MCF 10A (cell line): ENCODE data around the gene APBA2. TPM values are rescaled to one million over a fixed set of nuclear protein-coding genes. Genes with fewer than 3 reads are reported as not detected.

ENCODE experiments used
- BruUV-seq: library from RNA; stranded (reverse); fragments of 400-500 nt; replicated peaks from 2 replicates; lab custom pipeline; 2021; lab: Mats Ljungman, UMichigan
- CTCF ChIA-PET: fragments of 300-600 bp; sonication (Branson Sonifier 250); formaldehyde crosslinking; extraction: SDS; loops from one replicate; lab custom pipeline; 2021; ENCODE audit warnings: antibody characterized with exemption, inconsistent platforms; lab: Yijun Ruan, JAX
- POLR2A ChIA-PET: fragments of 300-600, 350-650 bp; sonication (Branson Sonifier 250); formaldehyde crosslinking; extraction: SDS; loops from one replicate; lab custom pipeline; 2020; ENCODE audit warnings: antibody characterized with exemption, inconsistent platforms; lab: Yijun Ruan, JAX
- DNase-seq: peaks from one replicate; pipeline ENCODE4 v3.0.0-alpha.2; 2018; ENCODE audit not compliant: unreplicated experiment
- H3K27ac Mint-ChIP-seq: one replicate; pipeline ENCODE4 v1.8.0; 2022; ENCODE audit warnings: mild to moderate bottlenecking, low read depth, mixed read lengths; ENCODE audit not compliant: unreplicated experiment
- H3K27me3 Mint-ChIP-seq: one replicate; pipeline ENCODE4 v1.8.0; 2022; ENCODE audit warnings: mixed read lengths; ENCODE audit not compliant: insufficient read depth, unreplicated experiment
- H3K36me3 Mint-ChIP-seq: one replicate; pipeline ENCODE4 v1.8.0; 2022; ENCODE audit warnings: mild to moderate bottlenecking, moderate library complexity, mixed read lengths; ENCODE audit not compliant: insufficient read depth, unreplicated experiment
- H3K4me1 Mint-ChIP-seq: one replicate; pipeline ENCODE4 v1.8.0; 2022; ENCODE audit warnings: mixed read lengths; ENCODE audit not compliant: insufficient read depth, unreplicated experiment
- H3K4me3 Mint-ChIP-seq: one replicate; pipeline ENCODE4 v1.8.0; 2022; ENCODE audit warnings: mild to moderate bottlenecking, moderate library complexity, mixed read lengths; ENCODE audit not compliant: unreplicated experiment
- H3K9me3 Mint-ChIP-seq: one replicate; pipeline ENCODE4 v1.8.0; 2022; ENCODE audit warnings: mixed read lengths; ENCODE audit not compliant: unreplicated experiment
- intact Hi-C: fragments of 100-400 bp; cut with micrococcal nuclease; formaldehyde crosslinking; loops from 2 replicates; pipeline ENCODE4 v1.14.1; 2022
- total RNA-seq: library from RNA; stranded (reverse); gene quantifications from 2 replicates; pipeline ENCODE4 v1.2.3, GENCODE V29; 2022
- TF ChIP-seq, protein P1 (sequence below): fragments of 200-600 bp; IDR thresholded peaks from one replicate; pipeline ENCODE4 v1.8.0; 2022; ENCODE audit warnings: antibody characterized with exemption, mild to moderate bottlenecking; ENCODE audit not compliant: unreplicated experiment

APBA2 gene
- total RNA-seq, 1 experiment from 2014 or later, result not detected

DNA sequence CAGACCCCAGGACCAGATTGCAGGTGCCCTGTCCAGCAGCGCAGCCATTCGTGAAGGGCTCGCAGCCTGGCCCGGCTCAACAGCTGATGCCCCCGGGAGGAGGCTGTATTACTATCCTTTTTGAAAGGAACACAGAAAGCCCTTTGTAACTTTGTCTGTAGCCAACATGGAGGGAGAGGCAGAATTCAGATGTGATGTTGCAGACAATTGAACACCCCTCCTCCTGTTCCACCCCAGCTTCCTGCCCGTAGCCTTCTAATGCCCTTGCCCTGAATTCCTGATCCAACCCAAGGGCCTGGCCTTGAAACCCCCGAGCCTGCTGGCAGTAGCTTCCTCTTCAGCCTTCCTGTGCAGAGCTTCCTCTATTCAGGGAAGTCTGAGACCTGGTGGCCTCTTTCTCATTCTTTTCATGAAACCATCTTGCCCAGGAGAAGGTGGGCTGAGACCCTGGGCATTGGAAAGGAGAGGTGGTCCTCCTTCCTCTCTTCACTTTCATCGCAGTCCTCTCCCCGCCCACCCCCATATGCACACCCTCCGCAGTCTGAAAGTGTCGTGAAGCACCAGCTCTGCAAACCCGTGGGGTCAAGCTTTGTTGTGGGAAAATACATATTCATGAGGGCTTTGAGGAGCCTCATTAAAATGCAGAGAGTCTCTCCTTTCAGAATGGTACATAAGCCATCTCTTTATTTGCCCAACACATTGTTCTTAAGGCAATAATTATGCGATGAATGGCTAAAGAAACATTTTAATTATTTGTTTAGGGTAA is 109.2 kb downstream of the APBA2 start:
- Mint-ChIP-seq H3K4me3 (no peak overlapping the region), H3K36me3 (no peaks in the 10 kb centered on the region), H3K27ac (no peak overlapping the region), H3K27me3 (no peaks in the 10 kb centered on the region), H3K9me3 (no peaks in the 10 kb centered on the region), H3K4me1 (peaks cover 5% of the 10 kb centered on the region)
- no TSS peak for BruUV-seq
- no peak for DNase-seq
- ChIA-PET CTCF (no interaction called here), POLR2A (no interaction called here)
- intact Hi-C loops, result no loop called here
- TF ChIP-seq, protein P1, sequence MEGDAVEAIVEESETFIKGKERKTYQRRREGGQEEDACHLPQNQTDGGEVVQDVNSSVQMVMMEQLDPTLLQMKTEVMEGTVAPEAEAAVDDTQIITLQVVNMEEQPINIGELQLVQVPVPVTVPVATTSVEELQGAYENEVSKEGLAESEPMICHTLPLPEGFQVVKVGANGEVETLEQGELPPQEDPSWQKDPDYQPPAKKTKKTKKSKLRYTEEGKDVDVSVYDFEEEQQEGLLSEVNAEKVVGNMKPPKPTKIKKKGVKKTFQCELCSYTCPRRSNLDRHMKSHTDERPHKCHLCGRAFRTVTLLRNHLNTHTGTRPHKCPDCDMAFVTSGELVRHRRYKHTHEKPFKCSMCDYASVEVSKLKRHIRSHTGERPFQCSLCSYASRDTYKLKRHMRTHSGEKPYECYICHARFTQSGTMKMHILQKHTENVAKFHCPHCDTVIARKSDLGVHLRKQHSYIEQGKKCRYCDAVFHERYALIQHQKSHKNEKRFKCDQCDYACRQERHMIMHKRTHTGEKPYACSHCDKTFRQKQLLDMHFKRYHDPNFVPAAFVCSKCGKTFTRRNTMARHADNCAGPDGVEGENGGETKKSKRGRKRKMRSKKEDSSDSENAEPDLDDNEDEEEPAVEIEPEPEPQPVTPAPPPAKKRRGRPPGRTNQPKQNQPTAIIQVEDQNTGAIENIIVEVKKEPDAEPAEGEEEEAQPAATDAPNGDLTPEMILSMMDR, result no peak

DNA sequence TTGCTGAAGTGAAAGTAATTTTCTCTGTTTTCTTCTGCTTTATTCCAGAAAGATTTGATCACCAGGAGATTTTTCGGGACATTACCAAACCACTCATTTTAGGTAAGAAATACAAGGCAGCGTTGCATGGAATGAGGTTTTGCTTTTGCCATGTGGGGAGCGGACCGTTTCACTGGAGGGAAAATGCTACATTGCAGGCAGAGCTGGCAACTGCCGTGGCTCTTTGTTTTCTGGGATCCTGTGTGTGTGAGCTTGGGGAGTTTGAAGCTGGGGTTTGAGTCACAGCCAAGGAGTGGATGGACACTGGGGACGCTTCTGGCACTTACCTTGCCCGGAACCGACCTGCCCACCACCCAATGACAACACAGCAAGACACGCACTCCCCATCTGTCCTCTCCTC is 109.9 kb downstream of the APBA2 start:
- Mint-ChIP-seq H3K27ac (no peak overlapping the region), H3K4me1 (peaks cover 5% of the 10 kb centered on the region), H3K27me3 (no peaks in the 10 kb centered on the region), H3K9me3 (no peaks in the 10 kb centered on the region), H3K36me3 (no peaks in the 10 kb centered on the region), H3K4me3 (no peak overlapping the region)
- ChIA-PET CTCF (no interaction called here), POLR2A (no interaction called here)
- TF ChIP-seq, protein P1, result no peak
- no peak for DNase-seq
- intact Hi-C loops, result no loop called here
- BruUV-seq, result no TSS peak

DNA sequence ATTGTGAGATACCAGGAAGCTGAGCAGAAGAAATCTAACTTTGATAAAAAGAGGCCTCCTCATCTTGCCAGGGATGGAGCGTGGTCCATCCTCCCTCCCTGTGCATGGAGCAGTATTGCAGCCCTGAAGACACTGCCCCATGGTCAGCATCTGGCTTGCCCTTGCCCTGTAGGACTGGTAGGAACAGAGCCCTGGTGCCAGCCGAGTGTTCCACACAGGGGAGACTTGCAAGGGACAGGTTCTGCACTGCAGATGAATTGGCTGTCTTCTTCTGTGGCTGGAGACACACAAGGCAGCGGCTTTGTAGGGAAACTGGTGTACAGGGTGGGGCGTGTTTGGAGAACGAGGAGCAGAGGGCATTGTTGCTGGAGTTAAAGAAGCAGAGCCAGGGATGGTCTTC is 110.5 kb downstream of the APBA2 start:
- ChIA-PET POLR2A (interaction anchor here (0.6 kb wide), 1 partner anchor 44 kb away, joined by 3 read pairs; no protein-coding TSS in a partner anchor), CTCF (no interaction called here)
- BruUV-seq, result no TSS peak
- Mint-ChIP-seq H3K27me3 (no peaks in the 10 kb centered on the region), H3K36me3 (no peaks in the 10 kb centered on the region), H3K9me3 (no peaks in the 10 kb centered on the region), H3K27ac (no peak overlapping the region), H3K4me3 (no peak overlapping the region), H3K4me1 (peaks cover 5% of the 10 kb centered on the region)
- intact Hi-C loops, result no loop called here
- TF ChIP-seq, protein P1, result no peak
- no peak for DNase-seq

DNA sequence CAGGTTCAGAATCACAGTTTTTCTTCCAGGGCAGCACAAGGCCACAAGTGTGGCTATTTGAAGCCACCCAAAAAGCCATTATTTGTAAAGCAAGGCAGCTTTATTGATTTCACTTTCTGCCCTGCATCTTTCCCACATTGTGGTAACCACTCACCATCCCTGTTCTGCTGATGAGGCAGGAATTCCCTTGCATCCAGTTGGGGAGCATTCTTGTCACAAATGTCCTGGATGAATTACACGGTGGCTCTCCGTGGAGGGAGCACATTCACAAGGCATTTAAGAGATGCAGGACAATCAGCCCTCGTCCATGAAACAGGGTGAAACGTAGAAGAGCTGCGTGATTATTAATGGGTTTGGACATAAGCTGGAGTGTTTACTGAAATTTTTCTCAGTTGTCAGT is 111.2 kb downstream of the APBA2 start:
- H3K4me3 Mint-ChIP-seq, result no peak overlapping the region
- ChIA-PET POLR2A (interaction anchor here (0.6 kb wide), 1 partner anchor 45 kb away, joined by 3 read pairs; no protein-coding TSS in a partner anchor), CTCF (no interaction called here)

More for the DNA sequence above, 111.2 kb downstream of the APBA2 start:
- Mint-ChIP-seq H3K4me1 (peaks cover 5% of the 10 kb centered on the region), H3K27ac (no peak overlapping the region), H3K36me3 (no peaks in the 10 kb centered on the region), H3K9me3 (no peaks in the 10 kb centered on the region), H3K27me3 (no peaks in the 10 kb centered on the region)
- DNase-seq, result no peak
- TF ChIP-seq, protein P1, result no peak
- intact Hi-C loops, result no loop called here
- BruUV-seq, result no TSS peak
